ENCODE results near the gene PIK3R2.

- TF ChIP-seq CTCF (IDR thresholded peaks at IDR 0.05): no peak
- no peak for TF ChIP-seq POLR2A (IDR thresholded peaks at IDR 0.05)
Observed at GRCh38 chr19:18157465-18158063, 4.6 kb downstream of the PIK3R2 start.

Measured in Peyer's patch (tissue), 4 donors.